Spleen (tissue), 7 donors: ENCODE measurements around the gene MAD2L2.

ENCODE experiments used
- POLR2A ChIP-seq, 3 donors: fragments of 450-650 bp; IDR thresholded peaks; one replicate each; pipeline ENCODE4 v1.5.1; 2017; ENCODE audit warnings: antibody characterized with exemption in 3 of 3, mild to moderate bottlenecking in 1 of 3
- POLR2AphosphoS5 ChIP-seq, 3 donors: sonication (generic); formaldehyde crosslinking; IDR thresholded peaks; one replicate each; pipeline ENCODE4 v1.5.1; 2017; ENCODE audit warnings: antibody characterized with exemption in 3 of 3
- TF ChIP-seq, protein P1 (sequence below), 11 experiments: fragments of 200-600 bp in 7 of 11; fragments of 450-650 bp in 4 of 11; sonication (generic) in 4 of 11; IDR thresholded peaks in 8 of 11; conservative IDR thresholded peaks in 3 of 11; 1 replicate in 7 of 11; 2 replicates in 4 of 11; pipeline versions ENCODE4 v1.4.0 to v1.8.0; 2016 to 2021; ENCODE audit warnings: antibody characterized with exemption in 11 of 11, inconsistent platforms in 4 of 11, mild to moderate bottlenecking in 1 of 11
- donor health status: DM: no; HTN: no; CAD: no; lungs with moderate emphysema.
- donor health status: DM: no; HTN: no; CAD: no.
- donor health status: DM: no; HTN: no; CAD: no.

- TF ChIP-seq, protein P1, sequence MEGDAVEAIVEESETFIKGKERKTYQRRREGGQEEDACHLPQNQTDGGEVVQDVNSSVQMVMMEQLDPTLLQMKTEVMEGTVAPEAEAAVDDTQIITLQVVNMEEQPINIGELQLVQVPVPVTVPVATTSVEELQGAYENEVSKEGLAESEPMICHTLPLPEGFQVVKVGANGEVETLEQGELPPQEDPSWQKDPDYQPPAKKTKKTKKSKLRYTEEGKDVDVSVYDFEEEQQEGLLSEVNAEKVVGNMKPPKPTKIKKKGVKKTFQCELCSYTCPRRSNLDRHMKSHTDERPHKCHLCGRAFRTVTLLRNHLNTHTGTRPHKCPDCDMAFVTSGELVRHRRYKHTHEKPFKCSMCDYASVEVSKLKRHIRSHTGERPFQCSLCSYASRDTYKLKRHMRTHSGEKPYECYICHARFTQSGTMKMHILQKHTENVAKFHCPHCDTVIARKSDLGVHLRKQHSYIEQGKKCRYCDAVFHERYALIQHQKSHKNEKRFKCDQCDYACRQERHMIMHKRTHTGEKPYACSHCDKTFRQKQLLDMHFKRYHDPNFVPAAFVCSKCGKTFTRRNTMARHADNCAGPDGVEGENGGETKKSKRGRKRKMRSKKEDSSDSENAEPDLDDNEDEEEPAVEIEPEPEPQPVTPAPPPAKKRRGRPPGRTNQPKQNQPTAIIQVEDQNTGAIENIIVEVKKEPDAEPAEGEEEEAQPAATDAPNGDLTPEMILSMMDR (IDR thresholded peaks at IDR 0.05 in 8 of 11, conservative IDR thresholded peaks at IDR 0.05 in 3 of 11): no peak
- TF ChIP-seq POLR2A (IDR thresholded peaks at IDR 0.05) (no peak), POLR2AphosphoS5 (IDR thresholded peaks at IDR 0.05) (no peak)
These were observed 26.8 kb upstream of the MAD2L2 start for GRCh38 chr1:11707621-11708276.
